ENCODE data around the gene COL4A2.

GRCh38 chr13:110358381-110358780 lies 51.3 kb downstream of the COL4A2 start:
- TF ChIP-seq CTCF (IDR thresholded peaks at IDR 0.05; ENCODE audit: low read length), result no peak
- no peak for TF ChIP-seq EZH2 (optimal IDR thresholded peaks at IDR 0.05; ENCODE audit: low read depth, low read length)
- no peak for TF ChIP-seq EZH2phosphoT487 (IDR thresholded peaks at IDR 0.05; ENCODE audit: low read length)

All from MM.1S (cell line).